NCI-H345 treated with DMSO at 0.1 percent for 48 hours (cell line): ENCODE measurements around the gene GABRR3.

Experiments
- DNase-seq: peaks from one replicate; lab custom pipeline; 2025; ENCODE audit not compliant: unreplicated experiment; lab: John Stamatoyannopoulos, UW

Gene GABRR3

DNA sequence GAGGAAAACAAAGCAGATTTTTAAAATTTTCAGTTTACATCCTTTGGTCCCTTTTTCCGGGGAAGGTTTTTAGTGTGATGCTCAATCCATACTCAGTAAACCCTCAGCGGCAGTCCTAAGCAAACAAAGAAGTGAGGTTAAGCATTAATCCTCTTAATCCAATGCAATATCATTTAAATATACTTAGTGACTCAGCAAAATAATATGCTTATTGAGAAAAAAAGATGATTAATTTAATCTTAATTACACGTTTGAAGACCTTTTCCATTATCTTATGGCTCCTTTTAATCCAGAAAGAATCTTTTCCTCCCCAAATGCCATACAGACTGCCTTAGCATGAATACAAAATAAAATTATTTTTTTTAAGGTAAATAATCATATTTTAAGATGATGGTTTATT, at the start of gene GABRR3:
Gene GABRR3 (minus strand): TSS at position 108 of the 400 bp plus-strand sequence. CDS start 328 bp downstream, outside the sequence.
- no peak for DNase-seq

DNA sequence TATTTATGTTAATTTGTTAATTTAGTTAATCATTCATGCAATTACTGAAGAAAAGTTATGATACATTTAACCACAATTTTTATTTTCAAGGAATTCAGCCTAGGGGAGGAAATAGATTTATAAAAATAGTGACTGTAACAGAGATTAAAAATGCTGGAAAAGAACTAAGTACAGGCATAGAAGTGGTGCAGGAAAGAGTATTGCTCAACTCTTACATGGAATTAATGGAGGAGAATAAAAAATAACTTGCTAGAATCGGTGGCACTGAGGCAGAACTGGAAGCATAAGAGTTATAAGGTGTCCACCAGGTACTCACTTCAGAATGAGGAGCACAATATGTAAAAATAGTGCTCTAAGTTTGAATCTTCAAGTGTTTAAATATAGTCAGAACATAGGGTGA, 38.4 kb upstream of the GABRR3 start:
- DNase-seq: no peak

- DNase-seq: no peak
These were observed 35.7 kb upstream of the GABRR3 start for GRCh38 chr3:98070840-98071239.

- DNase-seq: no peak
These were observed 33.7 kb upstream of the GABRR3 start for GRCh38 chr3:98068824-98069223.

DNA sequence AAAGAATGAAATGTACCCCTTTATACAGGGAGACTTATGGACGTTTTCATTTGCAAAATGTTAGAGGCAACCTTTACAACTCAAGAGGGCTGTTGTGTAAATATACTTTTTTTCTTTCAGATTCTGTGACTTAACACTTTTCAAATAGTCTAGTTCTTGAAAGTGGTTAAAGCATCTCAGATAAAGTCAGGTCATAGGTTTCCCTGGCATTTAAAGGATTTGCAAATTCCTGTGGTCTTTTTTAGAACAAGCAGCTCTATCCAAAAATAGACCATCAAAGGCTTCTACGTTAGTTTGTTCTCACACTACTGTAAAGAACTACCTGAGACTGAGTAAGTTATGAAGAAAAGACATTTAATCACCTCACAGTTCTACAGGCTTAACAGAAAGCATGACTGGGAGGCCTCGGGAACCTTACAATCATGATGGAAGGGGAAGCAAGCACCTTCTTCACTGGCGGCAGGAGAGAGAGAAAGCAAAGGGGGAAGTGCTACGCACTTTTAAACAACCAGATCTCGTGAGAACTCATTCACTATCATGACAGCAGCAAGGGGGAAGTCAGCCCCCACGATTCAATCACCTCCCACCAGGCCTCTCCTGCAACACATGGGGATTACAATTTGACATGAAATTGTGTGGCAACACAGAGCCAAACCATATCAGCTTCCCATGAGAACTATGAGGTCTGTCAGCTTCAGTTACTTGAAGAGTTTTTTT, 23.3 kb upstream of the GABRR3 start:
- no peak for DNase-seq

- DNase-seq: no peak
These were observed 22.5 kb upstream of the GABRR3 start for GRCh38 chr3:98057631-98058030.

DNA sequence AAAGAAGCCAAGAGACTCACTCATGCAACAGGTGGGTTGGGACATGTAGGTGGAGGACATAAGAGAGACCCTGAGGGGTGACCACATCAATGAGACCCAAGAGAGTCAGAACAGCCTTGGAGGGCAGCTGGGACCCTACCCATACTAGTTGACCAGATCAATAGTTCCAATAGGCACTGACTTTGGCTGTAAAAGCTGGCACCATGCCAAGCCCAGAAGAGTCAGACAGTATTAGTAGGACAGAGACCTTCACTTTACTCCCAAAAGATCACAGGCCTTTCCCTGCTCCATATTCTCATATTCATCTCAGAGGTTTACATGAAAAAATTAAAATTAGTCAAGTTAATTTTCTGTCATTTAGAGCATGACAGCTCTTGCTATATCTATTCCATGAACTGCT, 20.9 kb upstream of the GABRR3 start:
- DNase-seq: no peak

DNA sequence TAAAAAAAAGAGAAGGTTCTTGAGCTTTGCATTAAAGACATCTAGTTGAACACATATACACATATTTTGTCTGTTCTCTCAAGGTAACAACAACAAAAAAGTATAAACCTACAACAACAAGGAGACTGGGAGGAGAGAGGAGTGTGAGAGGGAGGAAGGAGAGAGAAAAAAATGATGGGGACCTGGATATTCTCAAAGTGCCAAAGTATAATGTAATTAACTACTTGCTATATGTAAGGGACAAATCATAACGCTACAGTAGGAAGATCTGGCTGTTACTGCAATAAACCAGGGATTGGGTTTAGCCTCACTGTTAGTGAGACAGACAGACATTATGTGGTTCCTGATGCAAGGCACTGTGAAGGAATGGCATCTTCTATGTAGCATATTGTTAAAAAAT, 14.2 kb upstream of the GABRR3 start:
- no peak for DNase-seq

GRCh38 chr3:98048586-98048985, 13.5 kb upstream of the GABRR3 start:
- DNase-seq: no peak

- no peak for DNase-seq
These were observed 6.2 kb upstream of the GABRR3 start for GRCh38 chr3:98041350-98041749.

DNA sequence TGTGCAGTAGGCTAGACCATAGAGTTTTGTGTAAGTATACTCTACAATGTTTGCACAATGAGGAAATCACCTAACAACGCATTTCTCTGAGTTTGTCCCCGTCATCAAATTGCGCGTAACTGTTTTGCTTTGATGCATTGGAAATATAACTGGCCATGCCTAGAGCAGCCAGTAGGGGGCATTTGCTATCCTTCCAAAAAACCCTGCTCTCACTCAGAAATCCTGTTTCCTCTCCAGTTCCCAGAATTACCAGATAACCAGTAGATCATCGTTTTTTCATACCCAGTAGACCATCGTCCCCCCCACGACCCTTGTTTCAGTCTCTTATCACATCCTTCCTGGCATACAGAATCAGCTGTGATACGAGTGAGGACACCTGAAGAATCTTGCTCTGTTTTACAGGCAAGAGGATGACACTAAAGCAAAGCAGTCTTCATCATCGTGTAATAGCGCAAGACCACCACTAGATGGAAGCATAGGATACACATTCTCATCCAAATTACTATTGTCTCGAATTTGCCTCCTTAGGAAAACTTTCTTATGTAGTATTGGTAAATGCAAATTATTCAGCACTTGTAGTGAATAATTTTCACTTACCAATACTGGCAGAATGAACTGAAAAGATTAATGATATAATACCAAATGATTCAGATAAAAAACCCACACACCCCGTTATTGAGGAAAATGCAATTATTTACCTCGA, 4.4 kb upstream of the GABRR3 start:
- peak; percentile 72 for DNase-seq

GRCh38 chr3:98038876-98039275, 3.8 kb upstream of the GABRR3 start:
- DNase-seq: no peak

DNA sequence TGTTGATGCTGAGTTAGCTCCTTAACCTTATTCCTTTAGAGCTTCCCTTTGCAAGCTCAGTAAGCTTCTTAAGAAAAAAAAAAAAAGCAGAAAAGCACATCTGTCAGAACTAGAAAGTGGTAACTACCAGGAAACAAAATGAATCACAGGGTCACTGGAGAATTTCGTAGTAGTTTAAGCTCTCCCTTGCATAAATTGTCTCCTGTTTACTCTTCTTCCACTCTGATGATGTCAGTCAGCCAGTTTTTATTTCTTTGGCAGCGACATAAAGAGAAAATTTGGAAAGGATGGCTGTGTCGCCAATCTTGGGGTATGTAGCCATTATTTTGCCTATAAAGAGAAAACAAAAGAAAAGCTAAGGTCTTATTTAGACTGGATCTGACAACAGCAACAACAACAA, 3.2 kb upstream of the GABRR3 start:
- DNase-seq: no peak

GRCh38 chr3:98034486-98034885, 629 bp downstream of the GABRR3 start:
- no peak for DNase-seq

DNA sequence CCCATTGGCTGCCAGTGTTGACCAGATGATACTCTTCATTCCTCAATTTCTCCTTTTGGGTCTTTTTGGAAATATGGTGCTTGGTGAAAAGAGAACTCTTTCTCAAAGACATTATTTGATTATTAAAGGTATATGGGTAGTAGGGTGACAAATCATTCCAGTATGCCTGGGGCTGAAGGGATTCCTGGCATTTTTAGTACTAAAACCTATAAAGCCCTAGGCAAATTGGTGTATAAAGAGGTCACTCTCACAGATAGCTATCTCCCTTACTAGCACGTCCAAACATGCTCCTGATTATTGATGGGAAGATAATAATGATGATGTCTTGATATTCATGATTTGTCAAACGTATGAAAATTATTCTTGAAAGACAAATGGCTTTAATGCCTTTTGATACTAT, 1.1 kb downstream of the GABRR3 start:
- no peak for DNase-seq

- DNase-seq: no peak
These were observed 2.2 kb downstream of the GABRR3 start for GRCh38 chr3:98032904-98033303.

DNA sequence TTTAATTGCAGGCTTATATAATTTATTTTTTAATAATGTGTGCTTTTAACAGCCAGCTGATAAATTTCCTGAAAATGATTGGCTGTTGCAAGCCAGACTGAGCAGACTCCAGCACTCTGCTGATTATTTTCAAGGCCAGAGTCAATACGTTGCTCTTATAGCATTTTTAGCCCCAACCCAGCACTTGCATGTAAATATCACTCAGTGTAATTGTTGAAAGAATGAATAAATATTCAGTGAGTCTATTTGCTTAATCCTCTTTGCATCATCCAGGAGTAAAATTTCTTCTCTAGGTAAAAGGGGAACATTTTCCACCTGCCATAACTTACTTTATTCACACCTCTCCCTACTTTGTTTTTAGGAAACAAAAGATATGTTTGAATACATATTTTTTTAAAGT, 2.9 kb downstream of the GABRR3 start:
- no peak for DNase-seq

DNA sequence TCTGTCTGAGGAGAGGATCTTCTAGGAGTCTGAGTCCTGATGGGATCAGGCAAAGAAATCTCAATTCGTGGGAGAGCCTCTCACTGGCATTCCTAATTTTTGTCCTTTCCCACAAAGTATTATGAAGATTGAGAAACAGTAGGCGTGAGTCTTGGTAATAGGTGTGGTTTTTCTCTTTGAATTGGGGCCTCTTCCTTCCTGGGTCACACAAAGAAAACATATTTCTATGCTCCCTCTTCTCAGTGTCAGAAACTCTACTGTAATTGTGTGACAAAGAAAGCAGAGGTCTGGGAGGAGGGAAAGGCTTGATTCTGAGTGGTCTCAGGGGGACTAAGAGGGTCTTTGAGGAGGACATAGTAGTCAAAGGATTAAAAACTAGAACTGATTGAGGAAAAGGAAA, 6.0 kb downstream of the GABRR3 start:
- no peak for DNase-seq

DNA sequence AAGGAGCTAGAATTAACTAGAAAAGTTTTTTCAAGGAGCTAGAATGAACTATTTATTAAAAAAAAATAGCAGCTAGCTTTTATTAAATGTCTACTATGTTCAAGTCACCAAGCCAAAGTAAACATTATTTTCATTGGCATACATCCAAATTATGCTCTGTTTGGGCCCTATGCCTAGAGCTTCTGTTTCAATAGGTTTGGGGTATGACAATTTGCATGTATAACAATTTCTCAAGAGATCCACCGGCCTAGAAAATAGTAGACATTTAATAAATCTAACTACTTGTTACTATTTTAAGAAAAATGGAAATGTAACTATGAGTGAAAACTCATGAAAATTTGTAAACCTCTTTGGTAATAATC, 8.0 kb downstream of the GABRR3 start:
- no peak for DNase-seq

DNA sequence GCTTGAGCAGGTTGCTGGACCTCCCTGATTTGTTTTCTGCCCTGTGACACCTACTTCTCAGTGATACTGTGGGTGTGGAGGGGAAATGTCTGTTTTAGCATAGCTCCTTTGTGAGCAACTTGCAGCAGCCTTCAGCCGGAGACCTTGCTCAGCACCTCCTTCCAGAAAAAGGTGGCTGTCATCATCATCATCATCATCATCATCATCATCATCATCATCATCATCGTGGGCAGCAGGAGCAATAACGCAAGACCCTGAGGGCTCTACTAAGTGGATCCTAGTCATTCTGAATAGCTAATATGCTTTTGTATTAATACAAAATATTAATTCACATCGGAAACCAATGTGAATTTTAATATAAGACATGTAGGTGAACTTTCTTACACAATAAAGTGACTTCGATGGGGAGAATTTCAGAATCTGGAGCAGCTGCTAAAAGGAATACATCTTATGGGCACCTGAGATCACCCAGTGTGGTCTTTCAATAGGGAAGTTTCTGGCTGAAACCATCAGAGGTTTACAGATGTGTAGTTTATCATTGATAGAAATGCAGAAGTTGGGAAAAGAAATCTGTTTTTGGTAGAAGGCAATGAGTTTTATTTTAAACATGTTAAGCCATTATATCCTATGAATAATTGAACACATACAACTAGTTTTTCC, 8.6 kb downstream of the GABRR3 start:
- no peak for DNase-seq

DNA sequence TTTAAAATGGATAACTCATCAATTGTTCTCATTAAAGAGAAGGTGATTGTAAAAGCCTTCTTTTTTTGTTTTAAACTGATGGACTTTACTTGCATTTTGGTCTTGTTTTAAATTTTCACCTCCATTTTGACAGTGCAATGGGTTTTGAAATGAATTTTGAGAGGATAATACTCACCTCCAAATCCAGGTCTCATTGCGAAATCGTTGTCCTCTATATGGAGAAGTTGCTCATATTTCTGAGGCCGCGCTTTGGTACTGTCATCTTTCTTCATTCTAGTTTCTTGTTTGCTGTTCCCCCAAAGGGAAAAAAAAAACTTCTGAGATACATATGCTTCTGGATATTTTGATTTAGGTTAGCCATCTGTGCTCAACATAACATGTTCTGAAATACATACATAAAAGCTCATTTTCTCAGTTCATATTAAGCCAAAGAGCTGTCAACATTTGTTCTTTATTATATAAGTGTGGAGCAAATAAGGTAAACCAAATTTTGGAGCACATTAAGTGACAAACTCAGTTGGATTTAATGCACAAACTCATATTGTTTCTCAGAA, 9.6 kb downstream of the GABRR3 start:
- no peak for DNase-seq
